ENCODE results near the gene FAM3A. TPM values are rescaled to one million over a fixed set of nuclear protein-coding genes. Genes with fewer than 3 reads are reported as not detected.
A peak's percentile ranks its signal among the peaks of the same experiment; 100 is the strongest.

FAM3A gene
- total and polyA plus RNA-seq, 9 of the 15 experiments (the other 6 are each of a cell fraction or from before 2014, with no cell fraction given): 0.75 to 70.6 (median 27.0) TPM

DNA sequence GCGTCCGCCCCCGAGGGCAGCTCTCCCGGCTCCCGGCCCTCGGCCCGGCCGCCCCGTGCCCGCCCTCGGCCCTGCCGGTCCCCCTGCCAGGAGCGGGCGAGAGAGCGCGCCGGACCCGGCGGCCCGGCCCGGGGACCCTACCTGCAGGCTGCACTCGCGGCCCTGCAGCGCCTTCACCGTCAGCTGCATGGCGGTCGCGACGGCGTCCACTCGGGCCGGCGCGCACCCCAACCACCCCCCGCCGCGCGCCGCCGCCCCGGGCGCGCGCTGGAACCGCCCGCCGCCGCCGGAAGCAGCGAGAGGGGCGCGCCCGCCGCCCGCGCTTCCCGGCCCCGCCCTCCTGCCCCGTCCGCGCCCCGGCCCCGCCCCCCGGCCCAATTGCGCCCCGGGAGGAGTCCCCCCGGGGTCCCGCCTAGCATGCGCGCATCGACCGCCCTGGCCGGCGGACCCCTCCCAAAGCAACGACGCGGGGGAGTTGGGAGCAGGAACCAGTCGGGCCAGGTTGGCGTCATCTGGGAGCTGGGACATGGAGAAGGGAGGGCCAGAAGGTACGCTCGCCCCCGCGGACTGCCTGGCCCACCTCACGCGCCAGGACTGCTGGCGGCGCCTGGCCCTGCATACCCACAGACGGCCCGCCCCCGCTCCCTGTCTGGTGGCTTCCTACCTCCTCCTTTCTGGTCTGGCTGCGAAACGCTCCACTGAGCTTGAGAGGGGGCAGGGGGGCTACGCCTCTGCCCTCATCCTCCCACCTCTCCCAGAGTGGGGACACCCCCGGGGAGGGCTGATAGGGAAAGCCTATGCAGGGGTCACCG, 29.4 kb downstream of the FAM3A start, which contains the start of gene UBL4A (continued):
- TF ChIP-seq, protein P1, sequence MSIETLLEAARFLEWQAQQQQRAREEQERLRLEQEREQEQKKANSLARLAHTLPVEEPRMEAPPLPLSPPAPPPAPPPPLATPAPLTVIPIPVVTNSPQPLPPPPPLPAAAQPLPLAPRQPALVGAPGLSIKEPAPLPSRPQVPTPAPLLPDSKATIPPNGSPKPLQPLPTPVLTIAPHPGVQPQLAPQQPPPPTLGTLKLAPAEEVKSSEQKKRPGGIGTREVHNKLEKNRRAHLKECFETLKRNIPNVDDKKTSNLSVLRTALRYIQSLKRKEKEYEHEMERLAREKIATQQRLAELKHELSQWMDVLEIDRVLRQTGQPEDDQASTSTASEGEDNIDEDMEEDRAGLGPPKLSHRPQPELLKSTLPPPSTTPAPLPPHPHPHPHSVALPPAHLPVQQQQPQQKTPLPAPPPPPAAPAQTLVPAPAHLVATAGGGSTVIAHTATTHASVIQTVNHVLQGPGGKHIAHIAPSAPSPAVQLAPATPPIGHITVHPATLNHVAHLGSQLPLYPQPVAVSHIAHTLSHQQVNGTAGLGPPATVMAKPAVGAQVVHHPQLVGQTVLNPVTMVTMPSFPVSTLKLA (conservative IDR thresholded peaks at IDR 0.05): peak in 1 of 2 experiments; percentile 33; a peak in 2 of 4 replicates
- TF ChIP-seq MAZ (CRISPR knock-in tag; conservative IDR thresholded peaks at IDR 0.05 in 1 of 2, IDR thresholded peaks at IDR 0.05 in 1 of 2) (peak; percentile 27 to 63; a peak in 3 of 4 replicates), ZFP30 (CRISPR knock-in tag; IDR thresholded peaks at IDR 0.05; ENCODE audit: borderline replicate concordance) (no peak), TCFL5 (CRISPR knock-in tag; conservative IDR thresholded peaks at IDR 0.05) (no peak), POU5F1 (IDR thresholded peaks at IDR 0.05; ENCODE audit: borderline replicate concordance, low read depth, low read length, partially characterized antibody) (no peak), JUN (IDR thresholded peaks at IDR 0.05; ENCODE audit: borderline replicate concordance, low read depth, low read length) (no peak), JUN (CRISPR knock-in tag; IDR thresholded peaks at IDR 0.05; ENCODE audit: borderline replicate concordance) (no peak), HNRNPLL (IDR thresholded peaks at IDR 0.05; ENCODE audit: low read depth, low read length, poor library complexity, severe bottlenecking) (no peak), BCOR (IDR thresholded peaks at IDR 0.05) (no peak), ZNF253 (CRISPR knock-in tag; conservative IDR thresholded peaks at IDR 0.05) (no peak), ASH1L (IDR thresholded peaks at IDR 0.05; ENCODE audit: borderline replicate concordance, low read depth, partially characterized antibody) (no peak), MTA1 (IDR thresholded peaks at IDR 0.05; ENCODE audit: borderline replicate concordance) (no peak), AFF1 (IDR thresholded peaks at IDR 0.05; ENCODE audit: low read depth in 1 of 2, partially characterized antibody in 2 of 2) (no peak), FOXM1 (IDR thresholded peaks at IDR 0.05; ENCODE audit: low read depth) (no peak), FOXM1 (CRISPR knock-in tag; IDR thresholded peaks at IDR 0.05; ENCODE audit: low read depth) (no peak)
- TF ChIP-seq, protein P2, sequence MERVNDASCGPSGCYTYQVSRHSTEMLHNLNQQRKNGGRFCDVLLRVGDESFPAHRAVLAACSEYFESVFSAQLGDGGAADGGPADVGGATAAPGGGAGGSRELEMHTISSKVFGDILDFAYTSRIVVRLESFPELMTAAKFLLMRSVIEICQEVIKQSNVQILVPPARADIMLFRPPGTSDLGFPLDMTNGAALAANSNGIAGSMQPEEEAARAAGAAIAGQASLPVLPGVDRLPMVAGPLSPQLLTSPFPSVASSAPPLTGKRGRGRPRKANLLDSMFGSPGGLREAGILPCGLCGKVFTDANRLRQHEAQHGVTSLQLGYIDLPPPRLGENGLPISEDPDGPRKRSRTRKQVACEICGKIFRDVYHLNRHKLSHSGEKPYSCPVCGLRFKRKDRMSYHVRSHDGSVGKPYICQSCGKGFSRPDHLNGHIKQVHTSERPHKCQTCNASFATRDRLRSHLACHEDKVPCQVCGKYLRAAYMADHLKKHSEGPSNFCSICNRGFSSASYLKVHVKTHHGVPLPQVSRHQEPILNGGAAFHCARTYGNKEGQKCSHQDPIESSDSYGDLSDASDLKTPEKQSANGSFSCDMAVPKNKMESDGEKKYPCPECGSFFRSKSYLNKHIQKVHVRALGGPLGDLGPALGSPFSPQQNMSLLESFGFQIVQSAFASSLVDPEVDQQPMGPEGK (CRISPR knock-in tag; IDR thresholded peaks at IDR 0.05; ENCODE audit: borderline replicate concordance): no peak
- TF ChIP-seq, protein P3, sequence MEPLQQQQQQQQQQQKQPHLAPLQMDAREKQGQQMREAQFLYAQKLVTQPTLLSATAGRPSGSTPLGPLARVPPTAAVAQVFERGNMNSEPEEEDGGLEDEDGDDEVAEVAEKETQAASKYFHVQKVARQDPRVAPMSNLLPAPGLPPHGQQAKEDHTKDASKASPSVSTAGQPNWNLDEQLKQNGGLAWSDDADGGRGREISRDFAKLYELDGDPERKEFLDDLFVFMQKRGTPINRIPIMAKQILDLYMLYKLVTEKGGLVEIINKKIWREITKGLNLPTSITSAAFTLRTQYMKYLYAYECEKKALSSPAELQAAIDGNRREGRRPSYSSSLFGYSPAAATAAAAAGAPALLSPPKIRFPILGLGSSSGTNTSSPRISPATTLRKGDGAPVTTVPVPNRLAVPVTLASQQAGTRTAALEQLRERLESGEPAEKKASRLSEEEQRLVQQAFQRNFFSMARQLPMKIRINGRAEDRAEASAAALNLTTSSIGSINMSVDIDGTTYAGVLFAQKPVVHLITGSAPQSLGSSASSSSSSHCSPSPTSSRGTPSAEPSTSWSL (CRISPR knock-in tag; IDR thresholded peaks at IDR 0.05; ENCODE audit: borderline replicate concordance): no peak
